ENCODE data around the gene SLC39A6. TPM values are rescaled to one million over a fixed set of nuclear protein-coding genes. Genes with fewer than 3 reads are reported as not detected.

SLC39A6 gene
- 10 to 100 TPM; 15.2 to 18.8 (median 18.1) TPM for total RNA-seq
- total RNA-seq (2013), result 33.2 TPM

- Histone ChIP-seq H3K4me1 (ENCODE audit: control insufficient read depth, insufficient read depth, low read length) (peaks cover 36% of the 10 kb centered on the region), H3K9me3 (ENCODE audit: control insufficient read depth, insufficient read depth, low read length) (no peaks in the 10 kb centered on the region), H3K4me3 (ENCODE audit: low read length) (peak within 1 kb of the TSS; percentile 90), H3K36me3 (ENCODE audit: control insufficient read depth, insufficient read depth, low read length) (peaks cover 6% of the 10 kb centered on the region), H3K27ac (ENCODE audit: low read length) (peak within 1 kb of the TSS; percentile 98), H3K27me3 (ENCODE audit: control insufficient read depth, insufficient read depth, low read length) (no peaks in the 10 kb centered on the region)
- H3K9me3 Mint-ChIP-seq, result no peaks in the 10 kb centered on the region
- DNase-seq, result peak; percentile 96 to 99
- TF ChIP-seq CTCF (IDR thresholded peaks at IDR 0.05), result no peak
- peak within 1 kb of the TSS; percentile 96 to 97 for H3K27ac Mint-ChIP-seq
- peak; percentile 86 to 94 (median 88) for ATAC-seq
- no peaks in the 10 kb centered on the region for H3K36me3 Mint-ChIP-seq
- intact Hi-C loops (cut with micrococcal nuclease), result loop anchor here (1.0 to 2.0 kb wide), 4 partner anchors 55 to 633 kb away; partner anchors contain the start of genes INO80C, RMP24 and RPRD1A
- peaks cover 38 to 58% of the 10 kb centered on the region in 2 donors for H3K4me1 Mint-ChIP-seq
- peak within 1 kb of the TSS; percentile 95 for H3K4me3 Mint-ChIP-seq
- H3K27me3 Mint-ChIP-seq (ENCODE audit: low read depth in 2 of 2), result no peaks in the 10 kb centered on the region
- under 1% methylated on average over 69 of the region's 69 CpGs for WGBS (ENCODE audit: insufficient coverage)
These were observed at the start of gene SLC39A6, which contains the start of gene ELP2 for GRCh38 chr18:36129300-36130038. Gene SLC39A6, minus strand, starts transcription at chr18:36129340. Its CDS starts 2,333 bp downstream, at chr18:36127007. Gene ELP2, plus strand, starts transcription at chr18:36129899. Its CDS starts 35 bp downstream, at chr18:36129934.

GRCh38 chr18:36177913-36178312, 48.8 kb upstream of the SLC39A6 start:
- no peaks in the 10 kb centered on the region for H3K27me3 ChIP-seq (ENCODE audit: control insufficient read depth, insufficient read depth, low read length)
- Mint-ChIP-seq H3K27me3 (ENCODE audit: low read depth in 2 of 2) (no peaks in the 10 kb centered on the region), H3K36me3 (peaks cover 5% of the 10 kb centered on the region), H3K4me1 (peaks cover 0 to 10% of the 10 kb centered on the region in 2 donors), H3K9me3 (no peaks in the 10 kb centered on the region), H3K27ac (no peak overlapping the region), H3K4me3 (no peak overlapping the region)
- intact Hi-C loops (cut with micrococcal nuclease), result no loop called here
- no peaks in the 10 kb centered on the region for H3K9me3 ChIP-seq (ENCODE audit: control insufficient read depth, insufficient read depth, low read length)
- H3K4me3 ChIP-seq (ENCODE audit: low read length), result no peak overlapping the region
- DNase-seq (no peak), ATAC-seq (no peak)
- peaks cover 41% of the 10 kb centered on the region for H3K36me3 ChIP-seq (ENCODE audit: control insufficient read depth, insufficient read depth, low read length)
- H3K4me1 ChIP-seq (ENCODE audit: control insufficient read depth, insufficient read depth, low read length), result no peaks in the 10 kb centered on the region
- no peak overlapping the region for H3K27ac ChIP-seq (ENCODE audit: low read length)
- TF ChIP-seq CTCF (IDR thresholded peaks at IDR 0.05), result no peak
- WGBS (ENCODE audit: insufficient coverage), result 90% methylated on average over 2 of the region's 3 CpGs

- Mint-ChIP-seq H3K36me3 (peaks cover 5% of the 10 kb centered on the region), H3K4me3 (no peak overlapping the region)
These were observed 47.6 kb upstream of the SLC39A6 start for GRCh38 chr18:36176711-36177110.

More at GRCh38 chr18:36176711-36177110, 47.6 kb upstream of the SLC39A6 start:
- intact Hi-C loops (cut with micrococcal nuclease), result no loop called here
- TF ChIP-seq CTCF (IDR thresholded peaks at IDR 0.05), result no peak
- Mint-ChIP-seq H3K27ac (no peak overlapping the region), H3K27me3 (ENCODE audit: low read depth in 2 of 2) (no peaks in the 10 kb centered on the region), H3K4me1 (peaks cover 0 to 10% of the 10 kb centered on the region in 2 donors), H3K9me3 (no peaks in the 10 kb centered on the region)
- no peaks in the 10 kb centered on the region for H3K9me3 ChIP-seq (ENCODE audit: control insufficient read depth, insufficient read depth, low read length)
- no peaks in the 10 kb centered on the region for H3K4me1 ChIP-seq (ENCODE audit: control insufficient read depth, insufficient read depth, low read length)
- no peak for DNase-seq
- peaks cover 52% of the 10 kb centered on the region for H3K36me3 ChIP-seq (ENCODE audit: control insufficient read depth, insufficient read depth, low read length)
- no peaks in the 10 kb centered on the region for H3K27me3 ChIP-seq (ENCODE audit: control insufficient read depth, insufficient read depth, low read length)
- no peak overlapping the region for H3K4me3 ChIP-seq (ENCODE audit: low read length)
- 99% methylated on average over 9 of the region's 9 CpGs for WGBS (ENCODE audit: insufficient coverage)
- H3K27ac ChIP-seq (ENCODE audit: low read length), result no peak overlapping the region
- no peak for ATAC-seq
